Esophagus muscularis mucosa (tissue), 4 donors: Measurements from ENCODE around the gene CNTN6.

ENCODE experiments used
- EP300 ChIP-seq: sonication (generic); formaldehyde crosslinking; IDR thresholded peaks from one replicate; pipeline ENCODE4 v1.6.1; 2017; ENCODE audit warnings: antibody characterized with exemption
- POLR2A ChIP-seq: fragments of 450-650 bp; IDR thresholded peaks from one replicate; pipeline ENCODE4 v1.6.1; 2017; ENCODE audit warnings: antibody characterized with exemption, moderate library complexity, mild to moderate bottlenecking, low read depth
- POLR2AphosphoS5 ChIP-seq, 2 donors: sonication (generic); formaldehyde crosslinking; IDR thresholded peaks; one replicate each; pipeline ENCODE4 v1.6.1; 2017; ENCODE audit warnings: antibody characterized with exemption in 2 of 2
- TF ChIP-seq, protein P1 (sequence below), 3 experiments: fragments of 200-600 bp in 2 of 3; fragments of 450-650 bp in 1 of 3; sonication (generic) in 2 of 3; IDR thresholded peaks; one replicate each; pipeline ENCODE4 v1.5.1; 2017 to 2019; ENCODE audit warnings: antibody characterized with exemption in 3 of 3, mild to moderate bottlenecking in 2 of 3, moderate library complexity in 1 of 3

DNA sequence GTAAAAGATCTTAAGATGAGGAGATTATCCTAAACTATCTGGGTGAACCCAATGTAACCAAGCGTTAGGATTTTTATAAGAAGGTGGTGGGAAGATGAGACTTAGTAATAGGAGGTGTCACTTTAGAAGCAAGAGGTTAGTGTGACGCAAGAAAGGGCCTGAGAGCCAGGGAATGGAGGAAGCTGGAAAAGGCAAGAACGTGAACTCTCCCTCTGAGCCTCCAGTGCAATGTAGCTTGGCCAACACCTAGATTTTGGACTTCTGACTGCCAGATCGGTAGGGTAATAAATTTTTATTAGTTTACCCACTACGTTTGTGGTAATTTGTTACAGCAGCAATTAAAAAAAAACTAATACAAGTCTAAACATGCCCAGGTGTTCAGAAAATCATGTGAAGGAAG, 20.8 kb upstream of the CNTN6 start:
- TF ChIP-seq, protein P1, sequence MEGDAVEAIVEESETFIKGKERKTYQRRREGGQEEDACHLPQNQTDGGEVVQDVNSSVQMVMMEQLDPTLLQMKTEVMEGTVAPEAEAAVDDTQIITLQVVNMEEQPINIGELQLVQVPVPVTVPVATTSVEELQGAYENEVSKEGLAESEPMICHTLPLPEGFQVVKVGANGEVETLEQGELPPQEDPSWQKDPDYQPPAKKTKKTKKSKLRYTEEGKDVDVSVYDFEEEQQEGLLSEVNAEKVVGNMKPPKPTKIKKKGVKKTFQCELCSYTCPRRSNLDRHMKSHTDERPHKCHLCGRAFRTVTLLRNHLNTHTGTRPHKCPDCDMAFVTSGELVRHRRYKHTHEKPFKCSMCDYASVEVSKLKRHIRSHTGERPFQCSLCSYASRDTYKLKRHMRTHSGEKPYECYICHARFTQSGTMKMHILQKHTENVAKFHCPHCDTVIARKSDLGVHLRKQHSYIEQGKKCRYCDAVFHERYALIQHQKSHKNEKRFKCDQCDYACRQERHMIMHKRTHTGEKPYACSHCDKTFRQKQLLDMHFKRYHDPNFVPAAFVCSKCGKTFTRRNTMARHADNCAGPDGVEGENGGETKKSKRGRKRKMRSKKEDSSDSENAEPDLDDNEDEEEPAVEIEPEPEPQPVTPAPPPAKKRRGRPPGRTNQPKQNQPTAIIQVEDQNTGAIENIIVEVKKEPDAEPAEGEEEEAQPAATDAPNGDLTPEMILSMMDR (IDR thresholded peaks at IDR 0.05): no peak
- TF ChIP-seq POLR2A: no peak
- no peak for TF ChIP-seq EP300
- no peak for TF ChIP-seq POLR2AphosphoS5 (IDR thresholded peaks at IDR 0.05)
